ENCODE measurements around the gene DRGX.

The DRGX gene

GRCh38 chr10:49364051-49364450 lies 31.8 kb downstream of the DRGX start:
- Histone ChIP-seq H3K4me3 (ENCODE audit: low read depth in 1 of 2, low read length in 1 of 2) (no peak overlapping the region), H3K27me3 (no peaks in the 10 kb centered on the region), H3K4me1 (ENCODE audit: control insufficient read depth in 1 of 2, insufficient read depth in 1 of 2, low read depth in 1 of 2, low read length in 1 of 2) (peaks cover 17 to 18% of the 10 kb centered on the region in 2 experiments), H3K36me3 (no peaks in the 10 kb centered on the region), H3K9me3 (no peaks in the 10 kb centered on the region), H3K27ac (no peak overlapping the region)
- TF ChIP-seq CTCF (IDR thresholded peaks at IDR 0.05), result no peak

- Histone ChIP-seq H3K27me3 (no peaks in the 10 kb centered on the region), H3K27ac (no peak overlapping the region), H3K9me3 (no peaks in the 10 kb centered on the region), H3K4me3 (ENCODE audit: low read depth in 1 of 2, low read length in 1 of 2) (no peak overlapping the region), H3K4me1 (ENCODE audit: control insufficient read depth in 1 of 2, insufficient read depth in 1 of 2, low read depth in 1 of 2, low read length in 1 of 2) (peaks cover 23 to 24% of the 10 kb centered on the region in 2 experiments), H3K36me3 (no peaks in the 10 kb centered on the region)
- no peak for TF ChIP-seq CTCF (IDR thresholded peaks at IDR 0.05)
Observed at GRCh38 chr10:49363309-49364031, 32.4 kb downstream of the DRGX start.

- Histone ChIP-seq H3K27ac (no peak overlapping the region), H3K4me3 (ENCODE audit: low read depth in 1 of 2, low read length in 1 of 2) (no peak overlapping the region), H3K36me3 (no peaks in the 10 kb centered on the region), H3K9me3 (no peaks in the 10 kb centered on the region), H3K27me3 (no peaks in the 10 kb centered on the region), H3K4me1 (ENCODE audit: control insufficient read depth in 1 of 2, insufficient read depth in 1 of 2, low read depth in 1 of 2, low read length in 1 of 2) (peaks cover 30 to 31% of the 10 kb centered on the region in 2 experiments)
- no peak for TF ChIP-seq CTCF (IDR thresholded peaks at IDR 0.05)
Observed at GRCh38 chr10:49362596-49363260, 33.2 kb downstream of the DRGX start.

- H3K4me1 ChIP-seq (ENCODE audit: control insufficient read depth in 1 of 2, insufficient read depth in 1 of 2, low read depth in 1 of 2, low read length in 1 of 2), result peaks cover 35 to 37% of the 10 kb centered on the region in 2 experiments
- no peak for TF ChIP-seq CTCF (IDR thresholded peaks at IDR 0.05)
- H3K9me3 ChIP-seq, result no peaks in the 10 kb centered on the region
- H3K27me3 ChIP-seq, result no peaks in the 10 kb centered on the region
- H3K4me3 ChIP-seq (ENCODE audit: low read depth in 1 of 2, low read length in 1 of 2), result no peak overlapping the region
- no peaks in the 10 kb centered on the region for H3K36me3 ChIP-seq
- H3K27ac ChIP-seq, result no peak overlapping the region
Observed at GRCh38 chr10:49361735-49362568, 33.9 kb downstream of the DRGX start.

GRCh38 chr10:49361178-49361554 lies 34.7 kb downstream of the DRGX start:
- no peak for TF ChIP-seq CTCF (IDR thresholded peaks at IDR 0.05)
- no peaks in the 10 kb centered on the region for H3K27me3 ChIP-seq
- H3K27ac ChIP-seq, result no peak overlapping the region
- peaks cover 35 to 38% of the 10 kb centered on the region in 2 experiments for H3K4me1 ChIP-seq (ENCODE audit: control insufficient read depth in 1 of 2, insufficient read depth in 1 of 2, low read depth in 1 of 2, low read length in 1 of 2)
- no peaks in the 10 kb centered on the region for H3K36me3 ChIP-seq
- no peak overlapping the region for H3K4me3 ChIP-seq (ENCODE audit: low read depth in 1 of 2, low read length in 1 of 2)
- no peaks in the 10 kb centered on the region for H3K9me3 ChIP-seq
